ENCODE results near the gene RDH5.
A peak's percentile ranks its signal among the peaks of the same experiment; 100 is the strongest.

RDH5 gene

DNA sequence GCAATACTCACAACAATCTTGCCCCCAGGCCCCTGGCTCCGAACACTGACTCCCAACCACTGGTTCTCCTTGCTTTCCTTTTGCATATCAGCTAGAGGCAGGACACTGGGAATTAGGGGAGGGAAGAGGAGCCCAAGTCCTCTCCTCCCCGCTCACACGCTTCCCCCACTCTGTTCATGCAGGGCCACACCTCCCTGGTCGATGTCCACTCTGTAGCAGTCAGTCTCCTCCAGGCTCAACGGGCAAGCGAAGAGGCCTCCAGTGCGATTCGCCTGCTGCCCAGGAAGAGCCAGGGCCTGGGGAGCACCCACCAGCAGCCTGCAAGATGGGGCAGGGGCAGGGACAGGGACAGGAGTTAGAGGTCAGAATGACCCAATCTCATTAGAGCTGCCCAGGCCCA is 17.3 kb upstream of the RDH5 start:
- no peak for TF ChIP-seq CTCF (conservative IDR thresholded peaks at IDR 0.05)
- H3K27ac ChIP-seq = no peak overlapping the region

GRCh38 chr12:55703288-55703687 is 16.9 kb upstream of the RDH5 start:
- no peak overlapping the region for H3K27ac ChIP-seq
- TF ChIP-seq CTCF (conservative IDR thresholded peaks at IDR 0.05) = no peak

DNA sequence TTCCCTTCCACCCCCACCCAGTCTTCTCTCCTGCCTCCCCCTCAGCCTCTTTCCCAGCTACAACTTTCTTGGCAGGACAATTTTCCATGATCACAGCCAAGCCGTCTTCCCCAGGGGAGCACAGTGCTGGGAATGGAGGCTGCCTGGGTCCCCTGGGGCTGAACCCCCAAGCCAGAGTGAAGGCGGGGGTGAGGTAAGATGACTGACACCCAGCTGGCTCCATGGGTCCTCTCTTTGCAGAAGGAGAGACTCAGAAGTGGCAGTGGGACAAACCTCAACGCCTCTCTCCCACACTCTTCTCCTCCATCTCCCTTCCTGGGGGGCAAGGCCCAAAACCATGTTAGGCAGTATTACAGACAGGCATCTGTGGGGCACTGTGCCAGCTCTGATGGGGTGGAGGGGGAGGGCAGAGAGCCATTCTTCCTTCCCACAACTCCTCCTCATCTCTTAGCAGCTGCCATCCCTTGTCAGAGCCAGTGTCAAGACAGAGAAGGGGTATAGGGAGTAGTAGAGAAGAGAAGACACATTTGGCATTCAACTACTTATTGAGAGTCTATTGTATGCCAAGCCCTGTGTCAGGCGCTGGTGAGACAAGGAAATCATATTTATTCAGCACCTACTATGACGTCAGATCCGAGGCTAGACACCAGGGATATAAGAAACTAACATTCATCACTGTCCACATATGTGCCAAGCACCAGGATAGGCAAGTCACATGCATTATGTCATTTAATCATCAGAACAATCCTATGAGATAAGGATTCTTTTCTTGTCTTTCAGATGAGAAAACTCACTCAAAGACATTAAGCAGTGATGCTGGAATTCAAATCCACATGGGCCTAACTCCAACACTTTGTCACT is 16.1 kb upstream of the RDH5 start:
- no peak for TF ChIP-seq CTCF (conservative IDR thresholded peaks at IDR 0.05)
- H3K27ac ChIP-seq = no peak overlapping the region

GRCh38 chr12:55704824-55705718 is 15.1 kb upstream of the RDH5 start:
- no peak for TF ChIP-seq CTCF (conservative IDR thresholded peaks at IDR 0.05)
- no peak overlapping the region for H3K27ac ChIP-seq

GRCh38 chr12:55705782-55706402 is 14.3 kb upstream of the RDH5 start:
- no peak overlapping the region for H3K27ac ChIP-seq
- peak; percentile 16; the same call in 1 of the 2 replicates for TF ChIP-seq CTCF (conservative IDR thresholded peaks at IDR 0.05)

- H3K27ac ChIP-seq = no peak overlapping the region
- no peak for TF ChIP-seq CTCF (conservative IDR thresholded peaks at IDR 0.05)
Measured at GRCh38 chr12:55706568-55707218, 13.5 kb upstream of the RDH5 start.

Data from VCaP (cell line).